Heart left ventricle (tissue), 13 donors: ENCODE data around the gene NFIB.

ENCODE experiments used
- POLR2A ChIP-seq, 2 donors: fragments of 450-650 bp; IDR thresholded peaks; one replicate each; pipeline ENCODE4 v1.6.1; 2017; ENCODE audit warnings: antibody characterized with exemption in 2 of 2, mild to moderate bottlenecking in 2 of 2, moderate library complexity in 2 of 2
- TF ChIP-seq, protein P1 (sequence below), 12 donors: fragments of 200-600 bp; sonication (generic) in 4 of 12; IDR thresholded peaks; one replicate each; pipeline versions ENCODE4 v1.5.0 to v1.8.0; 2018 to 2022; ENCODE audit warnings: antibody characterized with exemption in 12 of 12, mild to moderate bottlenecking in 5 of 12
- donor health status: ischemic (EF 13 %, LVEDD 7.1; RV severe dilation, severe dysfunction).
- donor health status: DM: no; HTN: yes; CAD: no.
- donor health status: DM: no; HTN: no; CAD: no.
- donor health status: ischemic (EF 25% LVEDD 6.9; RV normal size, moderate dysfunction).
- donor health status: ischemic (EF 25% LVEDD 5.7; RV mildly dilated, moderate dysfunction).
- donor health status: ischemic (EF 35%, LVEDD 5.7; RV mildly dilated, moderate dysfunction).
- donor health status: nonischemic (EF 11% LVEDD 7.7; RV severe dilation, severe dysfunction).
- donor health status: DM: yes; HTN: yes; CAD: no.
- donor health status: PGD.
- donor health status: ischemic (EF 29% LVEDD 5.4; RV normal size, mild dysfunction).
- donor health status: nonischemic (EF 23%, LVEDD 6.1; RV moderate dilation, normal function).

GRCh38 chr9:14173713-14174112, 140.2 kb downstream of the NFIB start:
- TF ChIP-seq POLR2A (IDR thresholded peaks at IDR 0.05): no peak
- TF ChIP-seq, protein P1, sequence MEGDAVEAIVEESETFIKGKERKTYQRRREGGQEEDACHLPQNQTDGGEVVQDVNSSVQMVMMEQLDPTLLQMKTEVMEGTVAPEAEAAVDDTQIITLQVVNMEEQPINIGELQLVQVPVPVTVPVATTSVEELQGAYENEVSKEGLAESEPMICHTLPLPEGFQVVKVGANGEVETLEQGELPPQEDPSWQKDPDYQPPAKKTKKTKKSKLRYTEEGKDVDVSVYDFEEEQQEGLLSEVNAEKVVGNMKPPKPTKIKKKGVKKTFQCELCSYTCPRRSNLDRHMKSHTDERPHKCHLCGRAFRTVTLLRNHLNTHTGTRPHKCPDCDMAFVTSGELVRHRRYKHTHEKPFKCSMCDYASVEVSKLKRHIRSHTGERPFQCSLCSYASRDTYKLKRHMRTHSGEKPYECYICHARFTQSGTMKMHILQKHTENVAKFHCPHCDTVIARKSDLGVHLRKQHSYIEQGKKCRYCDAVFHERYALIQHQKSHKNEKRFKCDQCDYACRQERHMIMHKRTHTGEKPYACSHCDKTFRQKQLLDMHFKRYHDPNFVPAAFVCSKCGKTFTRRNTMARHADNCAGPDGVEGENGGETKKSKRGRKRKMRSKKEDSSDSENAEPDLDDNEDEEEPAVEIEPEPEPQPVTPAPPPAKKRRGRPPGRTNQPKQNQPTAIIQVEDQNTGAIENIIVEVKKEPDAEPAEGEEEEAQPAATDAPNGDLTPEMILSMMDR (IDR thresholded peaks at IDR 0.05): no peak
